ENCODE results near the gene MYBBP1A.

Gene MYBBP1A

GRCh38 chr17:4508207-4508606 is 47.0 kb downstream of the MYBBP1A start:
- no peak for TF ChIP-seq ZNF565 (CRISPR knock-in tag; conservative IDR thresholded peaks at IDR 0.05; ENCODE audit: low read depth)
- TF ChIP-seq GLIS3 (CRISPR knock-in tag; IDR thresholded peaks at IDR 0.05), result no peak
- TF ChIP-seq ZC3H10 (CRISPR knock-in tag; IDR thresholded peaks at IDR 0.05), result no peak
- ATAC-seq, result no peak

GRCh38 chr17:4507361-4508111 is 47.6 kb downstream of the MYBBP1A start:
- TF ChIP-seq PATZ1 (CRISPR knock-in tag; IDR thresholded peaks at IDR 0.05; ENCODE audit: borderline replicate concordance) (no peak), GLIS3 (CRISPR knock-in tag; IDR thresholded peaks at IDR 0.05) (no peak), CSDC2 (CRISPR knock-in tag; IDR thresholded peaks at IDR 0.05) (no peak), TCF4 (CRISPR knock-in tag; IDR thresholded peaks at IDR 0.05; ENCODE audit: borderline replicate concordance) (no peak)
- ATAC-seq, result no peak

- no peak for ATAC-seq
- no peak for TF ChIP-seq ZFP30 (CRISPR knock-in tag; IDR thresholded peaks at IDR 0.05)
- TF ChIP-seq TSHZ2 (CRISPR knock-in tag; IDR thresholded peaks at IDR 0.05), result no peak
- TF ChIP-seq RARB (CRISPR knock-in tag; IDR thresholded peaks at IDR 0.05), result no peak
- no peak for TF ChIP-seq TOX (CRISPR knock-in tag; IDR thresholded peaks at IDR 0.05; ENCODE audit: borderline replicate concordance)
- TF ChIP-seq TCF4 (CRISPR knock-in tag; IDR thresholded peaks at IDR 0.05; ENCODE audit: borderline replicate concordance), result no peak
- no peak for TF ChIP-seq BACH2 (CRISPR knock-in tag; IDR thresholded peaks at IDR 0.05; ENCODE audit: borderline replicate concordance)
- no peak for TF ChIP-seq ZFP3 (CRISPR knock-in tag; IDR thresholded peaks at IDR 0.05)
- TF ChIP-seq PPARA (CRISPR knock-in tag; IDR thresholded peaks at IDR 0.05; ENCODE audit: borderline replicate concordance), result no peak
- no peak for TF ChIP-seq SNAI2 (CRISPR knock-in tag; IDR thresholded peaks at IDR 0.05)
- no peak for TF ChIP-seq CREB5 (CRISPR knock-in tag; IDR thresholded peaks at IDR 0.05; ENCODE audit: low read depth)
Observed at GRCh38 chr17:4506892-4507291, 48.3 kb downstream of the MYBBP1A start.

GRCh38 chr17:4506175-4506813 is 48.9 kb downstream of the MYBBP1A start:
- ATAC-seq, result no peak
- TF ChIP-seq POU6F1 (CRISPR knock-in tag; IDR thresholded peaks at IDR 0.05; ENCODE audit: borderline replicate concordance, low read depth), result no peak
- no peak for TF ChIP-seq ZC3H10 (CRISPR knock-in tag; IDR thresholded peaks at IDR 0.05)
- no peak for TF ChIP-seq RARB (CRISPR knock-in tag; IDR thresholded peaks at IDR 0.05)
- no peak for TF ChIP-seq ESRRG (CRISPR knock-in tag; IDR thresholded peaks at IDR 0.05)
- TF ChIP-seq TCF4 (CRISPR knock-in tag; IDR thresholded peaks at IDR 0.05; ENCODE audit: borderline replicate concordance), result no peak
- TF ChIP-seq ZNF8 (CRISPR knock-in tag; IDR thresholded peaks at IDR 0.05), result no peak
- no peak for TF ChIP-seq GLIS3 (CRISPR knock-in tag; IDR thresholded peaks at IDR 0.05)
- TF ChIP-seq CREB5 (CRISPR knock-in tag; IDR thresholded peaks at IDR 0.05; ENCODE audit: low read depth), result no peak
- no peak for TF ChIP-seq ZFP3 (CRISPR knock-in tag; IDR thresholded peaks at IDR 0.05)
- no peak for TF ChIP-seq CSDC2 (CRISPR knock-in tag; IDR thresholded peaks at IDR 0.05)
- no peak for TF ChIP-seq SNAI2 (CRISPR knock-in tag; IDR thresholded peaks at IDR 0.05)
- no peak for TF ChIP-seq PPARA (CRISPR knock-in tag; IDR thresholded peaks at IDR 0.05; ENCODE audit: borderline replicate concordance)
- TF ChIP-seq ZNF70 (CRISPR knock-in tag; IDR thresholded peaks at IDR 0.05), result no peak
- TF ChIP-seq PATZ1 (CRISPR knock-in tag; IDR thresholded peaks at IDR 0.05; ENCODE audit: borderline replicate concordance), result no peak
- no peak for TF ChIP-seq TSHZ2 (CRISPR knock-in tag; IDR thresholded peaks at IDR 0.05)
